GM15510 (cell line): ENCODE results near the gene NNMT.

Source experiments
- POLR2A ChIP-seq: IDR thresholded peaks from 3 replicates; pipeline ENCODE4 v1.6.1; 2011; ENCODE audit warnings: borderline replicate concordance; ENCODE audit not compliant: insufficient read length; ENCODE audit errors: extremely low read depth

NNMT gene

GRCh38 chr11:114273890-114274635 lies 22.1 kb upstream of the NNMT start:
- no peak for TF ChIP-seq POLR2A

GRCh38 chr11:114274637-114275036 lies 21.6 kb upstream of the NNMT start:
- TF ChIP-seq POLR2A = no peak

GRCh38 chr11:114275280-114275679 lies 20.9 kb upstream of the NNMT start:
- TF ChIP-seq POLR2A = no peak

GRCh38 chr11:114276077-114276476 lies 20.1 kb upstream of the NNMT start:
- no peak for TF ChIP-seq POLR2A

GRCh38 chr11:114277637-114278341 lies 18.4 kb upstream of the NNMT start:
- TF ChIP-seq POLR2A = no peak

GRCh38 chr11:114278342-114279065 lies 17.7 kb upstream of the NNMT start:
- TF ChIP-seq POLR2A = no peak

GRCh38 chr11:114279792-114280546 lies 16.2 kb upstream of the NNMT start:
- TF ChIP-seq POLR2A = no peak

GRCh38 chr11:114280696-114281095 lies 15.5 kb upstream of the NNMT start:
- TF ChIP-seq POLR2A = no peak

GRCh38 chr11:114281388-114281956 lies 14.7 kb upstream of the NNMT start:
- no peak for TF ChIP-seq POLR2A

GRCh38 chr11:114282488-114282887 lies 13.7 kb upstream of the NNMT start:
- TF ChIP-seq POLR2A = no peak

GRCh38 chr11:114283422-114283821 lies 12.8 kb upstream of the NNMT start:
- no peak for TF ChIP-seq POLR2A

GRCh38 chr11:114284021-114284420 lies 12.2 kb upstream of the NNMT start:
- TF ChIP-seq POLR2A = no peak

GRCh38 chr11:114284914-114285313 lies 11.3 kb upstream of the NNMT start:
- no peak for TF ChIP-seq POLR2A

- no peak for TF ChIP-seq POLR2A
These were observed 10.6 kb upstream of the NNMT start for GRCh38 chr11:114285599-114285998.
